GM12878 (cell line): ENCODE results near the gene LRRC8A. TPM values are rescaled to one million over a fixed set of nuclear protein-coding genes. Genes with fewer than 3 reads are reported as not detected.

Experiments used
- BCL3 ChIP-seq: IDR thresholded peaks from 2 replicates; pipeline ENCODE4 v1.6.1; 2011; ENCODE audit warnings: borderline replicate concordance, low read depth, mild to moderate bottlenecking, moderate library complexity, low read length; ENCODE audit not compliant: insufficient read depth, poor library complexity, severe bottlenecking
- BCLAF1 ChIP-seq: fragments of 450-650 bp; IDR thresholded peaks from 2 replicates; pipeline ENCODE4 v1.6.1; 2017; ENCODE audit warnings: antibody characterized with exemption, mild to moderate bottlenecking, moderate library complexity
- BMI1 ChIP-seq: fragments of 450-650 bp; IDR thresholded peaks from 2 replicates; pipeline ENCODE4 v1.6.1; 2016; ENCODE audit warnings: mild to moderate bottlenecking, moderate library complexity, borderline replicate concordance
- MYB ChIP-seq: fragments of 150-350 bp; IDR thresholded peaks from 2 replicates; pipeline ENCODE4 v1.6.1; 2014; ENCODE audit warnings: mild to moderate bottlenecking, low read depth, low read length, borderline replicate concordance
- PRDM15 ChIP-seq: fragments of 450-650 bp; formaldehyde crosslinking; IDR thresholded peaks from 2 replicates; pipeline ENCODE4 v1.4.0; 2020; ENCODE audit warnings: mild to moderate bottlenecking, moderate library complexity
- RELA ChIP-seq: fragments of 450-650 bp; IDR thresholded peaks from 2 replicates; pipeline ENCODE4 v1.8.0; 2014; ENCODE audit warnings: borderline replicate concordance; ENCODE audit not compliant: partially characterized antibody
- RFX5 ChIP-seq: IDR thresholded peaks from 2 replicates; pipeline ENCODE4 v1.6.1; 2011; ENCODE audit warnings: low read depth, low read length, improper control_type of control experiment
- SMAD5 ChIP-seq: IDR thresholded peaks from 2 replicates; pipeline ENCODE4 v1.6.1; 2016; ENCODE audit warnings: antibody characterized with exemption, low read depth
- SMARCA5 ChIP-seq: fragments of 450-650 bp; IDR thresholded peaks from 2 replicates; pipeline ENCODE4 v1.6.1; 2017; ENCODE audit warnings: mild to moderate bottlenecking
- SMC3 ChIP-seq: IDR thresholded peaks from 2 replicates; pipeline ENCODE4 v1.6.1; 2011; ENCODE audit warnings: low read length, improper control_type of control experiment, borderline replicate concordance
- SP1 ChIP-seq: IDR thresholded peaks from one replicate; pipeline ENCODE4 v1.6.1; 2011; ENCODE audit warnings: low read depth, low read length
- STAT3 ChIP-seq: IDR thresholded peaks from 2 replicates; pipeline ENCODE4 v1.6.1; 2011; ENCODE audit warnings: low read depth, low read length, improper control_type of control experiment
- SUPT20H ChIP-seq: IDR thresholded peaks from 2 replicates; pipeline ENCODE4 v1.6.1; 2011; ENCODE audit warnings: low read depth, mild to moderate bottlenecking, low read length, moderate library complexity, borderline replicate concordance; ENCODE audit not compliant: control insufficient read depth
- TCF7 ChIP-seq: IDR thresholded peaks from 2 replicates; pipeline ENCODE4 v1.6.1; 2014; ENCODE audit warnings: antibody characterized with exemption, borderline replicate concordance
- ZBTB4 ChIP-seq: fragments of 450-650 bp; formaldehyde crosslinking; IDR thresholded peaks from 2 replicates; pipeline ENCODE4 v1.4.0; 2022; ENCODE audit warnings: mild to moderate bottlenecking, moderate library complexity
- ZNF24 ChIP-seq: fragments of 450-650 bp; IDR thresholded peaks from 2 replicates; pipeline ENCODE4 v1.6.1; 2017; ENCODE audit warnings: antibody characterized with exemption, mild to moderate bottlenecking
- polyA plus RNA-seq, 11 experiments: library from polyadenylated mRNA; depleted of rRNA in 4 of 11; unstranded in 6 of 11; stranded (reverse) in 5 of 11; fragments of >200 nt; fragmentation: Nextera tagmentation in 4 of 11; fragmentation: Illumina TruSeq in 1 of 11; extraction: Ambion mirVana in 4 of 11; extraction: Trizol in 1 of 11; gene quantifications; 1 replicate in 1 of 11; 2 replicates in 10 of 11; pipeline versions ENCODE4 v1.2.1 to v1.2.3, GENCODE V29; 2011 to 2016; ENCODE audit warnings: inconsistent platforms in 2 of 11, missing spikeins in 2 of 11, low read depth in 1 of 11
- total RNA-seq, 4 experiments: library from RNA; depleted of rRNA in 3 of 4; stranded (reverse); fragments of >200 nt in 3 of 4; fragmentation: Illumina TruSeq in 1 of 4; extraction: Trizol in 1 of 4; gene quantifications; 2 replicates each; pipeline versions ENCODE4 v1.2.1 to v1.2.3, GENCODE V29; 2013 to 2021
- TF ChIP-seq, protein P1 (sequence below): fragments of 450-650 bp; IDR thresholded peaks from 2 replicates; pipeline ENCODE4 v1.6.1; 2017; ENCODE audit warnings: borderline replicate concordance

LRRC8A gene
- total and polyA plus RNA-seq, 10 of the 15 experiments (the other 5 are each of a cell fraction or from before 2014, with no cell fraction given) = 1.6 to 15.9 (median 9.7) TPM

GRCh38 chr9:128881884-128882676 lies at the start of gene LRRC8A, which contains the start of gene KYAT1 (continued):
- TF ChIP-seq ZBTB4 (CRISPR knock-in tag) (no peak), RFX5 (no peak; the same call in 1 of the 2 replicates), RELA (no peak), SMARCA5 (no peak), SUPT20H (no peak), SMAD5 (no peak), BCL3 (no peak), SP1 (peak; percentile 84), BMI1 (no peak), MYB (no peak), PRDM15 (CRISPR knock-in tag) (no peak), BCLAF1 (no peak), SMC3 (no peak), TCF7 (no peak), STAT3 (no peak), ZNF24 (no peak)
- TF ChIP-seq, protein P1, sequence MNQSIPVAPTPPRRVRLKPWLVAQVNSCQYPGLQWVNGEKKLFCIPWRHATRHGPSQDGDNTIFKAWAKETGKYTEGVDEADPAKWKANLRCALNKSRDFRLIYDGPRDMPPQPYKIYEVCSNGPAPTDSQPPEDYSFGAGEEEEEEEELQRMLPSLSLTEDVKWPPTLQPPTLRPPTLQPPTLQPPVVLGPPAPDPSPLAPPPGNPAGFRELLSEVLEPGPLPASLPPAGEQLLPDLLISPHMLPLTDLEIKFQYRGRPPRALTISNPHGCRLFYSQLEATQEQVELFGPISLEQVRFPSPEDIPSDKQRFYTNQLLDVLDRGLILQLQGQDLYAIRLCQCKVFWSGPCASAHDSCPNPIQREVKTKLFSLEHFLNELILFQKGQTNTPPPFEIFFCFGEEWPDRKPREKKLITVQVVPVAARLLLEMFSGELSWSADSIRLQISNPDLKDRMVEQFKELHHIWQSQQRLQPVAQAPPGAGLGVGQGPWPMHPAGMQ = no peak
